IMR-90 (cell line): ENCODE data around the gene KLHL29. TPM values are rescaled to one million over a fixed set of nuclear protein-coding genes. Genes with fewer than 3 reads are reported as not detected.
A peak's percentile ranks its signal among the peaks of the same experiment; 100 is the strongest.

ENCODE experiments used
- ATAC-seq: fragments of 200-7000 bp; cut with Tn5 transposase; 2 replicates; pipeline ENCODE4 v1.9.1; 2020; ENCODE audit warnings: low read depth, mild to moderate bottlenecking, moderate library complexity
- BruUV-seq: library from RNA; stranded (reverse); fragments of 400-500 nt; replicated peaks from 2 replicates; lab custom pipeline; 2021; lab: Mats Ljungman, UMichigan
- CTCF ChIA-PET: fragments of 300-600 bp; formaldehyde crosslinking; extraction: SDS; loops from one replicate; lab custom pipeline; 2021; ENCODE audit warnings: antibody characterized with exemption; lab: Yijun Ruan, JAX
- POLR2A ChIA-PET: fragments of 300-600 bp; sonication (Branson Sonifier 250); formaldehyde crosslinking; loops from one replicate; lab custom pipeline; 2022; ENCODE audit warnings: antibody characterized with exemption; ENCODE audit not compliant: unreplicated experiment; lab: Charles Lee
- DNase-seq: peaks from one replicate; pipeline ENCODE4 v3.0.0; 2013
- H2AFZ ChIP-seq: replicated peaks from 2 replicates; pipeline ENCODE3; 2013; ENCODE audit warnings: low read length, mild to moderate bottlenecking; ENCODE audit not compliant: poor library complexity
- H2AK5ac ChIP-seq: 2 replicates; pipeline ENCODE4 v1.6.1; 2013; ENCODE audit warnings: low read depth, low read length, inconsistent platforms
- H2AK9ac ChIP-seq: replicated peaks from 2 replicates; pipeline ENCODE3; 2013; ENCODE audit warnings: mild to moderate bottlenecking, low read depth, low read length, moderate library complexity; ENCODE audit not compliant: poor library complexity
- H2BK120ac ChIP-seq: 2 replicates; pipeline ENCODE4 v1.6.1; 2013; ENCODE audit warnings: low read depth, low read length, inconsistent platforms
- H2BK15ac ChIP-seq: 3 replicates; pipeline ENCODE4 v1.6.1; 2013; ENCODE audit warnings: low read depth, low read length, inconsistent platforms
- H2BK20ac ChIP-seq: 2 replicates; pipeline ENCODE4 v1.6.1; 2013; ENCODE audit warnings: low read depth, mild to moderate bottlenecking, inconsistent platforms, low read length, moderate library complexity
- H2BK5ac ChIP-seq: 2 replicates; pipeline ENCODE4 v1.6.1; 2013; ENCODE audit warnings: mild to moderate bottlenecking, low read depth, low read length, inconsistent platforms; ENCODE audit not compliant: poor library complexity, severe bottlenecking
- H3K14ac ChIP-seq: replicated peaks from 2 replicates; pipeline ENCODE4 v1.6.1; 2013; ENCODE audit warnings: low read depth, low read length, inconsistent platforms
- H3K18ac ChIP-seq: 2 replicates; pipeline ENCODE4 v1.6.1; 2013; ENCODE audit warnings: low read depth, low read length, control low read depth
- H3K23ac ChIP-seq: 2 replicates; pipeline ENCODE4 v1.6.1; 2013; ENCODE audit warnings: low read depth, low read length, inconsistent platforms
- H3K27ac ChIP-seq: 2 replicates; pipeline ENCODE4 v1.5.1; 2013; ENCODE audit warnings: mild to moderate bottlenecking, control low read depth, low read length; ENCODE audit not compliant: insufficient read depth
- H3K27me3 ChIP-seq: 2 replicates; pipeline ENCODE4 v1.6.1; 2013; ENCODE audit warnings: low read length; ENCODE audit not compliant: control insufficient read depth, insufficient read depth
- H3K36me3 ChIP-seq: 2 replicates; pipeline ENCODE4 v1.6.1; 2013; ENCODE audit warnings: low read length, mixed read lengths; ENCODE audit not compliant: control insufficient read depth, insufficient read depth
- H3K4ac ChIP-seq: 2 replicates; pipeline ENCODE4 v1.6.1; 2013; ENCODE audit warnings: low read depth, low read length, inconsistent platforms
- H3K4me1 ChIP-seq: 2 replicates; pipeline ENCODE4 v1.6.1; 2013; ENCODE audit warnings: low read length, mixed read lengths; ENCODE audit not compliant: control insufficient read depth, insufficient read depth
- H3K4me2 ChIP-seq: 2 replicates; pipeline ENCODE4 v1.6.1; 2013; ENCODE audit warnings: low read depth, mild to moderate bottlenecking, control low read depth, low read length, moderate library complexity
- H3K4me3 ChIP-seq: 2 replicates; pipeline ENCODE4 v1.5.1; 2013; ENCODE audit warnings: low read depth, mild to moderate bottlenecking, control low read depth, low read length, moderate library complexity; ENCODE audit not compliant: insufficient read depth
- H3K56ac ChIP-seq: 2 replicates; pipeline ENCODE4 v1.6.1; 2013; ENCODE audit warnings: low read length, inconsistent platforms; ENCODE audit not compliant: insufficient read depth; ENCODE audit errors: extremely low read depth
- H3K79me1 ChIP-seq, 2 experiments: 2 replicates each; pipeline ENCODE4 v1.6.1; 2013; ENCODE audit warnings: low read length in 2 of 2, inconsistent platforms in 1 of 2, low read depth in 1 of 2
- H3K9ac ChIP-seq: 2 replicates; pipeline ENCODE4 v1.6.1; 2013; ENCODE audit warnings: low read depth, low read length, control low read depth
- H3K9me1 ChIP-seq: 2 replicates; pipeline ENCODE4 v1.6.1; 2013; ENCODE audit warnings: low read length, inconsistent platforms; ENCODE audit not compliant: insufficient read depth
- H3K9me3 ChIP-seq: 2 replicates; pipeline ENCODE4 v1.6.1; 2013; ENCODE audit warnings: low read length; ENCODE audit not compliant: control insufficient read depth, insufficient read depth
- H4K20me1 ChIP-seq: 2 replicates; pipeline ENCODE4 v1.6.1; 2013; ENCODE audit warnings: low read length, inconsistent platforms; ENCODE audit not compliant: insufficient read depth
- H4K5ac ChIP-seq: 2 replicates; pipeline ENCODE4 v1.6.1; 2013; ENCODE audit warnings: mild to moderate bottlenecking, low read depth, low read length, control low read depth
- H4K8ac ChIP-seq, 2 experiments: 2 replicates each; pipeline ENCODE4 v1.6.1; 2013; ENCODE audit warnings: low read depth in 2 of 2, low read length in 2 of 2, control low read depth in 1 of 2, inconsistent platforms in 1 of 2
- H4K91ac ChIP-seq: 2 replicates; pipeline ENCODE4 v1.6.1; 2013; ENCODE audit warnings: low read depth, low read length, inconsistent platforms; ENCODE audit not compliant: insufficient read depth
- CHD1 ChIP-seq: IDR thresholded peaks from 2 replicates; pipeline ENCODE4 v1.6.1; 2012; ENCODE audit warnings: low read depth, low read length, improper control_type of control experiment
- FOS ChIP-seq: fragments of 150-350 bp; IDR thresholded peaks from 2 replicates; pipeline ENCODE4 v1.6.1; 2016; ENCODE audit warnings: low read depth, low read length
- MAFK ChIP-seq: IDR thresholded peaks from 2 replicates; pipeline ENCODE4 v1.6.1; 2012; ENCODE audit warnings: low read depth, low read length, improper control_type of control experiment
- MAZ ChIP-seq: IDR thresholded peaks from 2 replicates; pipeline ENCODE4 v1.6.1; 2012; ENCODE audit warnings: low read depth, mild to moderate bottlenecking, low read length, improper control_type of control experiment, moderate library complexity, borderline replicate concordance
- MXI1 ChIP-seq: IDR thresholded peaks from 2 replicates; pipeline ENCODE4 v1.6.1; 2012; ENCODE audit warnings: low read depth, mild to moderate bottlenecking, low read length, moderate library complexity, borderline replicate concordance
- NFE2L2 ChIP-seq: fragments of 150-350 bp; IDR thresholded peaks from 2 replicates; pipeline ENCODE4 v1.6.1; 2016; ENCODE audit warnings: low read depth, mild to moderate bottlenecking, low read length
- POLR2A ChIP-seq: IDR thresholded peaks from 2 replicates; pipeline ENCODE4 v1.6.1; 2012; ENCODE audit warnings: mild to moderate bottlenecking, low read depth, low read length
- RCOR1 ChIP-seq: IDR thresholded peaks from 2 replicates; pipeline ENCODE4 v1.6.1; 2012; ENCODE audit warnings: mild to moderate bottlenecking, low read length, improper control_type of control experiment; ENCODE audit not compliant: insufficient replicate concordance
- SMC3 ChIP-seq: fragments of 150-350 bp; IDR thresholded peaks from 2 replicates; pipeline ENCODE4 v1.6.1; 2016; ENCODE audit warnings: low read depth, mild to moderate bottlenecking, antibody characterized with exemption, low read length, moderate library complexity
- WGBS, 2 experiments: methylation state at CpG; one replicate each; pipeline versions ENCODE4 v1.1.5 to v1.1.7; 2013; ENCODE audit warnings: missing lambda C conversion rate in 2 of 2; ENCODE audit not compliant: insufficient read length in 1 of 2; ENCODE audit errors: extremely low coverage in 2 of 2; 5-methylcytosine and 5-hydroxymethylcytosine counted together
- dilution Hi-C: fragments of 300-500 bp; cut with HindIII; formaldehyde crosslinking; loops from one replicate; pipeline ENCODE4 v1.14.3; 2018; ENCODE audit warnings: low sequenced_read_pairs; ENCODE audit not compliant: unreplicated experiment
- in situ Hi-C: fragments of 300-500 bp; cut with MboI; formaldehyde crosslinking; loops from 3 replicates; pipeline ENCODE4 v1.14.3; 2019; ENCODE audit warnings: low sequenced_read_pairs, inconsistent platforms, mixed read lengths
- intact Hi-C: fragments of 100-400 bp; cut with micrococcal nuclease; formaldehyde crosslinking; loops from 2 replicates; pipeline ENCODE4 v1.10.0; 2022
- polyA plus RNA-seq, 3 experiments: library from polyadenylated mRNA; depleted of rRNA; stranded (reverse); fragments of >200 nt; gene quantifications; 2 replicates each; pipeline ENCODE4 v1.2.3, GENCODE V29; 2012; ENCODE audit warnings: low replicate concordance in 1 of 3
- total RNA-seq: library from RNA; depleted of rRNA; stranded (reverse); fragments of >200 nt; gene quantifications from 2 replicates; pipeline ENCODE4 v1.2.3, GENCODE V29; 2012
- TF ChIP-seq, protein P1 (sequence below): conservative IDR thresholded peaks from 2 replicates; pipeline ENCODE4 v1.5.1; 2012; ENCODE audit warnings: mild to moderate bottlenecking, low read depth, low read length, improper control_type of control experiment
- TF ChIP-seq, protein P2 (sequence below): fragments of 150-350 bp; IDR thresholded peaks from 2 replicates; pipeline ENCODE4 v1.6.1; 2017; ENCODE audit warnings: mild to moderate bottlenecking, antibody characterized with exemption, low read length, low read depth

Gene KLHL29
- total and polyA plus RNA-seq, 2 of the 4 experiments (the other 2 are of a cell fraction), result 2.0 to 8.0 TPM

DNA sequence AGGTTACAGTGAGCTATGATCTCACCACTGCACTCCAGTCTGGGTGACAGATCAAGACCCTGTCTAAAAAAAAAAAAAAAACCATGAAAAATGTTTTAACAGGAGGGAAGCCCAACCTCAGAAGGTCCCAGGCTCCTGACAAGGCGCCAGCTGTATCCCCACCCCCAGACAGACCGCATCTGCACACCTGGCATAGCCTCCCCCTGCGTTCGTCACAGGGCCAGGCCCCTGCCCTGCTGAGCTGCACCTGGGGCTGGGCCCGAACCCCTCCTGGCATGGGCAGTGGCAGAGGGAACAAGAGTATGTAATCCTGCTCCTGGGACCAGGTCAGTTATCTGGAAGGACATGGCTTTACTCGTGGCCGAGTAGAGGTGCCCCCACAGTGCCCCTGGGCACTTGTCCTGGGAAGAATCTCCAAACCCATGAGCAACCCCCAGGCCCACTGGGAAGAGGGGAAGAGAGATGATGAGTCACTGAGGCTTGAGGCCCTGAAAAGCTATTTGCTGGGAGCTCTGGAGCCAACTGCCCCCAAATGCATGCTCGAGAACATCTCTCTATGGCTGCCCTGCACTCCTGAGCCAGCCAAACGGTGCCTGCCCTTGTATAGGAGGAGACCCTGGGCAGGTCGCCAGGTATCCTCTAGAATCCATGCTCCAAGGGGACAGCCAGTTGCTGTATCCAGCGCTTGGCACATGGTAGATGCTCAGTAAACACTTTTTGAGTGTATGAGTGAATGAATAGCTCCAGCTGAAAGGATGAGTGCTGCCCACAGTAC, 276.5 kb downstream of the KLHL29 start:
- Histone ChIP-seq H3K27me3 (no peaks in the 10 kb centered on the region), H4K5ac (no peak overlapping the region), H3K4ac (no peak overlapping the region), H2BK120ac (no peak overlapping the region), H2BK20ac (no peak overlapping the region), H2BK5ac (no peak overlapping the region), H3K4me3 (no peak overlapping the region), H2BK15ac (no peak overlapping the region), H3K9me3 (no peaks in the 10 kb centered on the region), H3K9ac (no peak overlapping the region), H3K4me1 (no peaks in the 10 kb centered on the region; the same call in 1 of the 2 replicates), H3K36me3 (no peaks in the 10 kb centered on the region), H2AFZ (no peak overlapping the region), H2AK9ac (no peak overlapping the region), H2AK5ac (no peak overlapping the region), H3K79me1 (no peaks in the 10 kb centered on the region), H3K14ac (no peak overlapping the region), H3K4me2 (no peak overlapping the region), H3K18ac (no peak overlapping the region), H3K23ac (no peak overlapping the region), H4K91ac (no peak overlapping the region), H4K8ac (no peak overlapping the region), H3K27ac (no peak overlapping the region), H3K9me1 (peaks cover 4% of the 10 kb centered on the region; the same call in 1 of the 2 replicates), H3K56ac (no peak overlapping the region), H4K20me1 (no peaks in the 10 kb centered on the region)
- ChIA-PET POLR2A (no interaction called here), CTCF (no interaction called here)
- intact Hi-C loops, result no loop called here
- in situ Hi-C loops, result no loop called here
- dilution Hi-C loops, result no loop called here
- BruUV-seq, result no TSS peak
- ATAC-seq (peak; percentile 30; the same call in 1 of the 2 replicates), DNase-seq (no peak)
- WGBS, 2 experiments, result 90% methylated on average over 2 of the region's 11 CpGs; no CpG with 5 or more reads in 1 of the 2 experiments
- TF ChIP-seq MXI1 (no peak), FOS (no peak), RCOR1 (no peak), NFE2L2 (no peak), MAZ (no peak), MAFK (no peak), SMC3 (no peak), POLR2A (no peak), CHD1 (no peak)
- TF ChIP-seq, protein P1, sequence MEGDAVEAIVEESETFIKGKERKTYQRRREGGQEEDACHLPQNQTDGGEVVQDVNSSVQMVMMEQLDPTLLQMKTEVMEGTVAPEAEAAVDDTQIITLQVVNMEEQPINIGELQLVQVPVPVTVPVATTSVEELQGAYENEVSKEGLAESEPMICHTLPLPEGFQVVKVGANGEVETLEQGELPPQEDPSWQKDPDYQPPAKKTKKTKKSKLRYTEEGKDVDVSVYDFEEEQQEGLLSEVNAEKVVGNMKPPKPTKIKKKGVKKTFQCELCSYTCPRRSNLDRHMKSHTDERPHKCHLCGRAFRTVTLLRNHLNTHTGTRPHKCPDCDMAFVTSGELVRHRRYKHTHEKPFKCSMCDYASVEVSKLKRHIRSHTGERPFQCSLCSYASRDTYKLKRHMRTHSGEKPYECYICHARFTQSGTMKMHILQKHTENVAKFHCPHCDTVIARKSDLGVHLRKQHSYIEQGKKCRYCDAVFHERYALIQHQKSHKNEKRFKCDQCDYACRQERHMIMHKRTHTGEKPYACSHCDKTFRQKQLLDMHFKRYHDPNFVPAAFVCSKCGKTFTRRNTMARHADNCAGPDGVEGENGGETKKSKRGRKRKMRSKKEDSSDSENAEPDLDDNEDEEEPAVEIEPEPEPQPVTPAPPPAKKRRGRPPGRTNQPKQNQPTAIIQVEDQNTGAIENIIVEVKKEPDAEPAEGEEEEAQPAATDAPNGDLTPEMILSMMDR, result no peak
- TF ChIP-seq, protein P2, sequence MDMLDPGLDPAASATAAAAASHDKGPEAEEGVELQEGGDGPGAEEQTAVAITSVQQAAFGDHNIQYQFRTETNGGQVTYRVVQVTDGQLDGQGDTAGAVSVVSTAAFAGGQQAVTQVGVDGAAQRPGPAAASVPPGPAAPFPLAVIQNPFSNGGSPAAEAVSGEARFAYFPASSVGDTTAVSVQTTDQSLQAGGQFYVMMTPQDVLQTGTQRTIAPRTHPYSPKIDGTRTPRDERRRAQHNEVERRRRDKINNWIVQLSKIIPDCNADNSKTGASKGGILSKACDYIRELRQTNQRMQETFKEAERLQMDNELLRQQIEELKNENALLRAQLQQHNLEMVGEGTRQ, result no peak
